ENCODE results near the gene GGCT.

- no peak for TF ChIP-seq FOXP2 (optimal IDR thresholded peaks at IDR 0.05; ENCODE audit: borderline replicate concordance, extremely low read depth, extremely low read length, insufficient read depth)
- no peak for TF ChIP-seq TAF1 (IDR thresholded peaks at IDR 0.05; ENCODE audit: borderline replicate concordance, insufficient read depth, low read length)
- TF ChIP-seq SIN3A (IDR thresholded peaks at IDR 0.05; ENCODE audit: borderline replicate concordance, insufficient read depth, low read length) = no peak
Observed at GRCh38 chr7:30476459-30477145, 28.0 kb downstream of the GGCT start.
